ENCODE measurements around the gene SCAF8.

DNA sequence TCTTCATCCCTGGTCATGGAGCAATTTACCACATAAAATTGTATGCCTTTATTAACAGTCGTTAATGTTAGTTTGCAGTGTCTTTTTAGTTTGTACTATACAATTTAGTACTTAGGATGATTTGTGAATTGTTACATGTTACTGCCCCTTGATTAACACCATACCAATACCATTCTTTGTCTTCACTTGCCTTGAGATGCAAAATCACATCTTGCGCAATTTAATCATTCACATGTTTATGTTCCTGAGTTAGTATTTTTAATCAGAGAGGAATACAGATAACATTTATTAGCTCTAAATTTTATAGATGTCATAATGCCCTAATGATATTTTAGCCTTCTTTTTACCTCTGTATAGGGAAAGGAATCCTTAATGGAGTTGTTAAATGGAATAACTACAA lies 114.1 kb downstream of the SCAF8 start:
- TF ChIP-seq, protein P1, sequence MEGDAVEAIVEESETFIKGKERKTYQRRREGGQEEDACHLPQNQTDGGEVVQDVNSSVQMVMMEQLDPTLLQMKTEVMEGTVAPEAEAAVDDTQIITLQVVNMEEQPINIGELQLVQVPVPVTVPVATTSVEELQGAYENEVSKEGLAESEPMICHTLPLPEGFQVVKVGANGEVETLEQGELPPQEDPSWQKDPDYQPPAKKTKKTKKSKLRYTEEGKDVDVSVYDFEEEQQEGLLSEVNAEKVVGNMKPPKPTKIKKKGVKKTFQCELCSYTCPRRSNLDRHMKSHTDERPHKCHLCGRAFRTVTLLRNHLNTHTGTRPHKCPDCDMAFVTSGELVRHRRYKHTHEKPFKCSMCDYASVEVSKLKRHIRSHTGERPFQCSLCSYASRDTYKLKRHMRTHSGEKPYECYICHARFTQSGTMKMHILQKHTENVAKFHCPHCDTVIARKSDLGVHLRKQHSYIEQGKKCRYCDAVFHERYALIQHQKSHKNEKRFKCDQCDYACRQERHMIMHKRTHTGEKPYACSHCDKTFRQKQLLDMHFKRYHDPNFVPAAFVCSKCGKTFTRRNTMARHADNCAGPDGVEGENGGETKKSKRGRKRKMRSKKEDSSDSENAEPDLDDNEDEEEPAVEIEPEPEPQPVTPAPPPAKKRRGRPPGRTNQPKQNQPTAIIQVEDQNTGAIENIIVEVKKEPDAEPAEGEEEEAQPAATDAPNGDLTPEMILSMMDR (IDR thresholded peaks at IDR 0.05 in 8 of 11, conservative IDR thresholded peaks at IDR 0.05 in 3 of 11) = no peak
- TF ChIP-seq POLR2AphosphoS5 (IDR thresholded peaks at IDR 0.05) = no peak

All from spleen (tissue), 7 donors.